GM21515 (cell line): ENCODE measurements around the gene SOBP.

Experiments used
- ATAC-seq: cut with Tn5 transposase; IDR thresholded peaks from one replicate; pipeline ENCODE4 v1.9.1; 2021; ENCODE audit not compliant: unreplicated experiment

The SOBP gene

GRCh38 chr6:107709341-107709740, 219.4 kb downstream of the SOBP start:
- ATAC-seq: no peak
